HepG2 (cell line): ENCODE measurements around the gene LDLRAD3. TPM values are rescaled to one million over a fixed set of nuclear protein-coding genes. Genes with fewer than 3 reads are reported as not detected.
"Not testable (repeated sequence)": the region's sequence is repeated elsewhere in the genome, so short reads cannot be mapped to it uniquely, and the experiment has no call there.

Experiments used
- ATAC-seq: fragments of 200-7000 bp; cut with Tn5 transposase; 3 replicates; pipeline ENCODE4 v1.9.1; 2020; ENCODE audit warnings: mild to moderate bottlenecking, moderate library complexity
- BruUV-seq: library from RNA; stranded (reverse); fragments of 400-500 nt; replicated peaks from 2 replicates; lab custom pipeline; 2021; lab: Mats Ljungman, UMichigan
- CTCF ChIA-PET: fragments of 300-600 bp; formaldehyde crosslinking; extraction: SDS; loops from one replicate; lab custom pipeline; 2021; ENCODE audit warnings: low total read pairs, inconsistent platforms, low intra/inter-chr PET ratio; lab: Yijun Ruan, JAX
- POLR2A ChIA-PET: fragments of 350-600 bp; sonication (Branson Sonifier 250); formaldehyde crosslinking; loops from one replicate; lab custom pipeline; 2020; ENCODE audit warnings: antibody characterized with exemption, inconsistent platforms; lab: Yijun Ruan, JAX
- DNase-seq: peaks from one replicate; pipeline ENCODE4 v3.0.0-alpha.2; 2015; ENCODE audit warnings: low spot score
- FAIRE-seq: peaks from 3 replicates; lab custom pipeline; 2011; peaks lifted over from hg19 to GRCh38; lab: Jason Lieb, UNC
- H2AFZ ChIP-seq: one replicate; pipeline ENCODE4 v1.6.1; 2011; ENCODE audit warnings: low read length, inconsistent platforms
- H3K27ac ChIP-seq: fragments of 300-600 bp; 3 replicates; pipeline ENCODE4 v1.8.0; 2011; ENCODE audit warnings: mixed run types, mild to moderate bottlenecking, mixed read lengths, low read length, inconsistent platforms; ENCODE audit not compliant: insufficient read depth; ENCODE audit errors: extremely low read length
- H3K27me3 ChIP-seq, 2 experiments: fragments of 200-600 bp in 1 of 2; 2 replicates in 1 of 2; 3 replicates in 1 of 2; pipeline versions ENCODE4 v1.6.0 to v1.8.0; 2011; ENCODE audit warnings: low read length in 2 of 2, mild to moderate bottlenecking in 2 of 2, moderate library complexity in 2 of 2, inconsistent platforms in 1 of 2; ENCODE audit not compliant: insufficient read depth in 2 of 2, control insufficient read depth in 1 of 2
- H3K36me3 ChIP-seq, 2 experiments: fragments of 200-600 bp in 1 of 2; replicated peaks in 1 of 2; 2 replicates in 1 of 2; 3 replicates in 1 of 2; pipeline versions ENCODE4 v1.5.1 to v1.8.0; 2011; ENCODE audit warnings: low read length in 2 of 2, inconsistent platforms in 1 of 2; ENCODE audit not compliant: insufficient read depth in 2 of 2, control insufficient read depth in 1 of 2
- H3K4me1 ChIP-seq: 2 replicates; pipeline ENCODE4 v1.5.1; 2012; ENCODE audit warnings: low read length, inconsistent platforms; ENCODE audit not compliant: insufficient read depth
- H3K4me2 ChIP-seq: 2 replicates; pipeline ENCODE4 v1.6.0; 2011; ENCODE audit warnings: low read depth, low read length, inconsistent platforms
- H3K4me3 ChIP-seq, 3 experiments: fragments of 200-600 bp in 1 of 3; sonication (generic), shearing (Covaris generic) in 1 of 3; replicated peaks in 1 of 3; 2 replicates each; pipeline ENCODE4 v1.5.1; 2011 to 2016; ENCODE audit warnings: low read length in 3 of 3, inconsistent platforms in 2 of 3, low read depth in 2 of 3, mild to moderate bottlenecking in 2 of 3, control low read depth in 1 of 3, mixed read lengths in 1 of 3; ENCODE audit not compliant: insufficient read depth in 1 of 3
- H3K79me2 ChIP-seq: one replicate; pipeline ENCODE4 v1.6.1; 2011; ENCODE audit warnings: low read length, inconsistent platforms; ENCODE audit not compliant: insufficient read depth
- H3K9ac ChIP-seq: 2 replicates; pipeline ENCODE4 v1.6.0; 2011; ENCODE audit warnings: mild to moderate bottlenecking, low read depth, low read length, inconsistent platforms; ENCODE audit not compliant: insufficient read depth
- H3K9me3 ChIP-seq: 2 replicates; pipeline ENCODE4 v1.5.1; 2012; ENCODE audit warnings: mild to moderate bottlenecking, low read length
- H4K20me1 ChIP-seq: 2 replicates; pipeline ENCODE4 v1.6.0; 2011; ENCODE audit warnings: inconsistent platforms, mild to moderate bottlenecking, low read length, moderate library complexity; ENCODE audit not compliant: insufficient read depth
- ATF7 ChIP-seq, 2 experiments: fragments of 450-650 bp in 1 of 2; sonication (generic) in 1 of 2; formaldehyde crosslinking in 1 of 2; IDR thresholded peaks; 2 replicates each; pipeline versions ENCODE4 v1.4.0 to v1.6.1; 2016 to 2020; ENCODE audit warnings: antibody characterized with exemption in 1 of 2, mild to moderate bottlenecking in 1 of 2, missing genetic modification reagents in 1 of 2
- CREB1 ChIP-seq, 2 experiments: fragments of 450-650 bp in 1 of 2; IDR thresholded peaks; 2 replicates each; pipeline ENCODE4 v1.6.1; 2016 to 2017; ENCODE audit warnings: control low read depth in 1 of 2, mild to moderate bottlenecking in 1 of 2, missing compliant biosample characterization in 1 of 2, missing genetic modification characterization in 1 of 2
- HNRNPL ChIP-seq: fragments of 200-400 bp; formaldehyde crosslinking; IDR thresholded peaks from 2 replicates; pipeline ENCODE4 v1.6.1; 2017; ENCODE audit warnings: mild to moderate bottlenecking, low read depth, low read length
- MAF1 ChIP-seq: sonication (generic); formaldehyde crosslinking; IDR thresholded peaks from 2 replicates; pipeline ENCODE4 v1.5.0; 2020; ENCODE audit warnings: missing genetic modification reagents, borderline replicate concordance
- ZBTB21 ChIP-seq: sonication (generic); formaldehyde crosslinking; IDR thresholded peaks from 2 replicates; pipeline ENCODE4 v1.4.0; 2020; ENCODE audit warnings: missing genetic modification reagents
- ZNF143 ChIP-seq: sonication (generic); formaldehyde crosslinking; IDR thresholded peaks from 2 replicates; pipeline ENCODE4 v1.4.0; 2020; ENCODE audit warnings: missing genetic modification reagents
- ZNF34 ChIP-seq: sonication (generic); formaldehyde crosslinking; IDR thresholded peaks from 2 replicates; pipeline ENCODE4 v1.4.0; 2020; ENCODE audit warnings: mild to moderate bottlenecking, missing genetic modification reagents, borderline replicate concordance
- ZNF670 ChIP-seq: sonication (generic); formaldehyde crosslinking; IDR thresholded peaks from 2 replicates; pipeline ENCODE4 v1.8.0; 2022; ENCODE audit warnings: mild to moderate bottlenecking, missing genetic modification reagents, borderline replicate concordance
- WGBS: methylation state at CpG from one replicate; pipeline ENCODE4 v1.1.6; 2017; ENCODE audit warnings: low lambda C conversion rate; 5-methylcytosine and 5-hydroxymethylcytosine counted together
- in situ Hi-C: cut with HindIII; loops from 2 replicates; pipeline ENCODE4 v1.10.0; 2017; ENCODE audit warnings: low pct_unique_long_range_greater_than_20kb; ENCODE audit not compliant: extremely low pct_ligation_motif_present
- intact Hi-C: fragments of 100-400 bp; cut with micrococcal nuclease; formaldehyde crosslinking; loops from one replicate; pipeline ENCODE4 v1.10.0; 2022; ENCODE audit not compliant: unreplicated experiment
- polyA plus RNA-seq, 8 experiments: library from polyadenylated mRNA; depleted of rRNA in 3 of 8; stranded (reverse) in 7 of 8; unstranded in 1 of 8; fragments of >200 nt; fragmentation: Illumina TruSeq in 4 of 8; extraction: Trizol in 4 of 8; gene quantifications; 2 replicates each; pipeline versions ENCODE4 v1.2.1 to v1.2.3, GENCODE V29; 2011 to 2016; ENCODE audit warnings: low read depth in 4 of 8, missing spikeins in 1 of 8, mixed read lengths in 1 of 8; ENCODE audit not compliant: insufficient read depth in 1 of 8
- total RNA-seq, 5 experiments: library from RNA; depleted of rRNA; stranded (reverse); fragments of >200 nt; fragmentation: Illumina TruSeq; extraction: Trizol; gene quantifications; 2 replicates each; pipeline ENCODE4 v1.2.3, GENCODE V29; 2016; ENCODE audit warnings: low read depth in 1 of 5
- TF ChIP-seq, protein P1 (sequence below): IDR thresholded peaks from 2 replicates; pipeline ENCODE4 v1.6.1; 2016; ENCODE audit warnings: control low read depth

LDLRAD3 gene
- total and polyA plus RNA-seq, 2 of the 13 experiments (the other 11 are each of a cell fraction or from before 2014, with no cell fraction given) = 0.50 to 0.60 TPM

DNA sequence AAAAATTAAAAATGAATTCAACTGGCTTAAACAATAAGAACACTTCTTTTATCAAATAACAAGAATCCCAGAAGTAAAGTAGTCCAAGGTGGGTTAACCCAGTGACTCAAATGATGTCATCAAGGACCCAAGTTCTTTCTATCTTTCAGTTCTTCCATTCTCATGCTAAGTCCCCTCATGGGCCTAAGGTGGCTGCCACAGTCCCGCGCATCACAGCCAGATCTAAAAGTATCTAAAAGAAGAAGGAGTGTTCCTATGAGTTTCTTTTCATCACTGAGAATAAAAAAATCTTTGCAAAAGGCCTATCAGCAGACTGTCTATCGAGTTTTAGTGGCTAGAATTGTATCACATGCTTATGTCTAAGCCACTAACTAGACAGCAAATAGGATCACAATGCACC is 37.2 kb upstream of the LDLRAD3 start:
- no peak overlapping the region for H3K27ac ChIP-seq
- no peaks in the 10 kb centered on the region for H3K79me2 ChIP-seq
- in situ Hi-C loops = no loop called here
- H3K4me3 ChIP-seq = no peak overlapping the region
- no peaks in the 10 kb centered on the region for H4K20me1 ChIP-seq
- intact Hi-C loops = no loop called here
- TF ChIP-seq ZBTB21 (CRISPR knock-in tag) (no peak), ATF7 (IDR thresholded peaks at IDR 0.05) (peak; percentile 39; the same call in 1 of the 2 replicates), ATF7 (CRISPR knock-in tag; IDR thresholded peaks at IDR 0.05) (no peak), HNRNPL (no peak), ZNF34 (CRISPR knock-in tag) (no peak), CREB1 (IDR thresholded peaks at IDR 0.05) (peak; percentile 34; the same call in 1 of the 2 replicates), CREB1 (CRISPR knock-in tag; IDR thresholded peaks at IDR 0.05) (no peak)
- 2% methylated on average over 3 of the region's 3 CpGs for WGBS
- ChIA-PET POLR2A (no interaction called here), CTCF (no interaction called here)
- no TSS peak for BruUV-seq
- peaks cover 0 to 7% of the 10 kb centered on the region in 2 experiments; a peak in 1 of 5 replicates for H3K27me3 ChIP-seq
- H3K9me3 ChIP-seq = peaks cover 11% of the 10 kb centered on the region; the same call in 1 of the 2 replicates
- FAIRE-seq = no peak
- no peaks in the 10 kb centered on the region for H3K4me1 ChIP-seq
- no peak overlapping the region for H2AFZ ChIP-seq
- ATAC-seq = no peak
- H3K36me3 ChIP-seq = no peaks in the 10 kb centered on the region
- no peak overlapping the region for H3K4me2 ChIP-seq
- DNase-seq = no peak
- H3K9ac ChIP-seq = no peak overlapping the region

DNA sequence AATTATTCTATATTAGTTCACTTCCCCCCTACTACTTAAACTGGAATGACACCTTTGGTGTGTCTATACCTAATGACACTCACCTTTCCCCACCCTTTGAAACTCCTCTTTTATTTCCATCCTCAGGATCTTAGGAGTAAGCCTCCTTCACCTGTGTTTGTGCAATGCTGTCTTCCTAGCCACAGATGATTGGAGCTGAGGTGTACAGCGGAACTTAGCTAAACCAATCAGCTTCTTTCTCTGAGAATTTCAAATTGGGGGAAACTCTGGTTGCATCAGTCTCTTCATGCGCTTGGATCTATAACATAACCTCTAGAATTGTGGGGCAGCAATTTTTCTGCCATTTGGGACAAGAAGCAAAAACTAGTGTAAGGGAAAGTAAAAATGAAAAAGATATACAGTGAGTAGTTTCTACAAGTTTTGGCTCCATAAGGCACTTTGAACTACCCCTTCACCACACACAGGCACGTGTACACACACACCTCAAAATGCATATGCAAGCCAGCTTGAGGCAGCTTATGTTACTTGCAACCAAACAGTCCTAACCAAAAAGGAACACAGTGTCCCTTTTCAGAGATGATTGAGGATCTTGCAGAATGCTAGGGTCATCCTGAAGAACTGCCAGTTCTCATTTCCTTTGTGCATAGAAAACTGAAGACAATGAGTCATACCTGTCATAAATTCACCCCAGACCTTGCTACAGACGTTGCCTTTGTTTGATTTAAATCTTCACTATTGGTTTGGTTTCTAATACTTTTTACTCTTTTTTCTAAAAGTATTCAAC is 36.0 kb upstream of the LDLRAD3 start:
- no peak for ATAC-seq
- H3K9me3 ChIP-seq = peaks cover 5% of the 10 kb centered on the region; the same call in 1 of the 2 replicates
- no peak for FAIRE-seq
- BruUV-seq = no TSS peak
- TF ChIP-seq MAF1 (CRISPR knock-in tag) (no peak), ZNF143 (CRISPR knock-in tag) (no peak), ZNF670 (CRISPR knock-in tag) (no peak)
- TF ChIP-seq, protein P1, sequence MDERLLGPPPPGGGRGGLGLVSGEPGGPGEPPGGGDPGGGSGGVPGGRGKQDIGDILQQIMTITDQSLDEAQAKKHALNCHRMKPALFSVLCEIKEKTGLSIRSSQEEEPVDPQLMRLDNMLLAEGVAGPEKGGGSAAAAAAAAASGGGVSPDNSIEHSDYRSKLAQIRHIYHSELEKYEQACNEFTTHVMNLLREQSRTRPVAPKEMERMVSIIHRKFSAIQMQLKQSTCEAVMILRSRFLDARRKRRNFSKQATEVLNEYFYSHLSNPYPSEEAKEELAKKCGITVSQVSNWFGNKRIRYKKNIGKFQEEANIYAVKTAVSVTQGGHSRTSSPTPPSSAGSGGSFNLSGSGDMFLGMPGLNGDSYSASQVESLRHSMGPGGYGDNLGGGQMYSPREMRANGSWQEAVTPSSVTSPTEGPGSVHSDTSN (CRISPR knock-in tag) = no peak
- no peaks in the 10 kb centered on the region for H3K36me3 ChIP-seq
- no peaks in the 10 kb centered on the region for H4K20me1 ChIP-seq
- CTCF ChIA-PET = no interaction called here
- intact Hi-C loops (no loop called here), in situ Hi-C loops (no loop called here)
- no peaks in the 10 kb centered on the region for H3K79me2 ChIP-seq
- H3K9ac ChIP-seq = no peak overlapping the region
- H3K4me2 ChIP-seq = no peak overlapping the region
- H3K27me3 ChIP-seq = peaks cover 0 to 7% of the 10 kb centered on the region in 2 experiments; a peak in 1 of 5 replicates
- no peaks in the 10 kb centered on the region for H3K4me1 ChIP-seq
- no peak overlapping the region for H2AFZ ChIP-seq
- no peak overlapping the region for H3K27ac ChIP-seq
- no peak overlapping the region for H3K4me3 ChIP-seq
- DNase-seq = no peak
- WGBS = 9% methylated on average over 4 of the region's 4 CpGs
- POLR2A ChIA-PET = no interaction called here

DNA sequence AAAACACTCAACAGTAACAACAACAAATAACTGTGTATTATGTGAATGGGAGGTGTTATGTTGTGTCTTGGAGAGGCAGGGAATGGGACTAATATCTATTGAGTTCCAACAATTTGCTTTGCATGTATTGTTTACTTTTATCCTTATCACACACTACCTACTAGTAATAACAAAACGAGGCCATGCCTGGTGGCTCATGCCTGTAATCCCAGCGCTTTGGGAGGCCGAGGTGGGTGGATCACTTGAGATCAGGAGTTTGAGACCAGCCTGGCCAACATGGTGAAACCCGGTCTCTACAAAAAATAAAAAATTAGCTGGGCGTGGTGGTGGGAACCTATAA is 35.5 kb upstream of the LDLRAD3 start:
- H2AFZ ChIP-seq, H3K79me2 ChIP-seq, BruUV-seq, ATAC-seq, POLR2A ChIA-PET, intact Hi-C loops, H3K4me1 ChIP-seq, H3K27me3 ChIP-seq, H4K20me1 ChIP-seq, in situ Hi-C loops, FAIRE-seq, H3K4me2 ChIP-seq, H3K27ac ChIP-seq, H3K9me3 ChIP-seq, H3K9ac ChIP-seq, DNase-seq, H3K4me3 ChIP-seq, CTCF ChIA-PET, H3K36me3 ChIP-seq: not testable (repeated sequence)
- 17% methylated on average over 5 of the region's 5 CpGs for WGBS
